ENCODE measurements around the gene SCTR.

- TF ChIP-seq CHD2 (IDR thresholded peaks at IDR 0.05; ENCODE audit: low read length) (no peak), TAF1 (IDR thresholded peaks at IDR 0.05; ENCODE audit: low read depth, low read length) (no peak), POLR2A (IDR thresholded peaks at IDR 0.05; ENCODE audit: control extremely low read depth in 1 of 2, low read depth in 2 of 2, low read length in 2 of 2) (no peak), CTCF (IDR thresholded peaks at IDR 0.05; ENCODE audit: control extremely low read depth in 1 of 3, insufficient read depth in 1 of 3, low read depth in 1 of 3, low read length in 3 of 3) (peak in 2 of 3 experiments; percentile 51 to 56; a peak in 2 of 4 replicates), POLR2AphosphoS5 (IDR thresholded peaks at IDR 0.05; ENCODE audit: low read depth, low read length) (no peak), MAX (IDR thresholded peaks at IDR 0.05) (no peak), EP300 (IDR thresholded peaks at IDR 0.05; ENCODE audit: borderline replicate concordance in 1 of 2, low read depth in 2 of 2, low read length in 2 of 2) (no peak), RBBP5 (IDR thresholded peaks at IDR 0.05; ENCODE audit: borderline replicate concordance, low read depth, low read length) (no peak), CREB1 (IDR thresholded peaks at IDR 0.05) (no peak), JUND (IDR thresholded peaks at IDR 0.05; ENCODE audit: low read length) (no peak), ATF2 (IDR thresholded peaks at IDR 0.05; ENCODE audit: low read length) (no peak)
Observed at GRCh38 chr2:119531292-119531691, 7.0 kb upstream of the SCTR start.

All from H1 (cell line).